K562 (cell line): Measurements from ENCODE around the gene TCF12. TPM values are rescaled to one million over a fixed set of nuclear protein-coding genes. Genes with fewer than 3 reads are reported as not detected.

Source experiments
- ATAC-seq: fragments of 200-7000 bp; cut with Tn5 transposase; 3 replicates; pipeline ENCODE4 v1.9.1; 2020; ENCODE audit warnings: moderate library complexity
- BruUV-seq: library from RNA; stranded (reverse); fragments of 400-500 nt; replicated peaks from 2 replicates; lab custom pipeline; 2021; lab: Mats Ljungman, UMichigan
- CTCF ChIA-PET: fragments of 300-600 bp; formaldehyde crosslinking; extraction: SDS; loops from one replicate; lab custom pipeline; 2021; ENCODE audit warnings: low intra/inter-chr PET ratio; lab: Yijun Ruan, JAX
- POLR2A ChIA-PET: fragments of 300-600, 350-650 bp; sonication (Branson Sonifier 250); formaldehyde crosslinking; extraction: SDS; loops from one replicate; lab custom pipeline; 2021; ENCODE audit warnings: antibody characterized with exemption, inconsistent platforms; lab: Yijun Ruan, JAX
- DNase-seq, 4 experiments: peaks; one replicate each; pipeline versions ENCODE4 v3.0.0 to v3.0.0-alpha.2; 2011 to 2018; ENCODE audit warnings: low spot score in 3 of 4, mixed read lengths in 3 of 4; ENCODE audit errors: extremely low read depth in 1 of 4
- FAIRE-seq: peaks from 2 replicates; lab custom pipeline; 2011; peaks lifted over from hg19 to GRCh38; lab: Jason Lieb, UNC
- H2AFZ ChIP-seq: 2 replicates; pipeline ENCODE4 v1.6.0; 2011; ENCODE audit warnings: low read depth, low read length, control low read depth, inconsistent platforms
- H3K27ac ChIP-seq: fragments of 200-600 bp; 3 replicates; pipeline ENCODE4 v1.8.0; 2011; ENCODE audit warnings: low read depth, mild to moderate bottlenecking, control low read depth, inconsistent platforms, low read length, moderate library complexity, mixed read lengths; ENCODE audit errors: extremely low read depth
- H3K27me3 ChIP-seq, 2 experiments: fragments of 300-600 bp in 1 of 2; 2 replicates in 1 of 2; 3 replicates in 1 of 2; pipeline versions ENCODE4 v1.6.0 to v1.8.0; 2011; ENCODE audit warnings: inconsistent platforms in 2 of 2, low read length in 2 of 2, mild to moderate bottlenecking in 1 of 2, mixed read lengths in 1 of 2, moderate library complexity in 1 of 2; ENCODE audit not compliant: control insufficient read depth in 2 of 2, insufficient read depth in 2 of 2
- H3K36me3 ChIP-seq: fragments of 300-600 bp; 3 replicates; pipeline ENCODE4 v1.8.0; 2011; ENCODE audit warnings: mild to moderate bottlenecking, low read length, inconsistent platforms; ENCODE audit not compliant: control insufficient read depth, insufficient read depth
- H3K4me1 ChIP-seq, 2 experiments: fragments of 200-600 bp in 1 of 2; replicated peaks in 1 of 2; 2 replicates in 1 of 2; 3 replicates in 1 of 2; pipeline versions ENCODE4 v1.5.1 to v1.8.0; 2011; ENCODE audit warnings: inconsistent platforms in 2 of 2, low read length in 2 of 2, mild to moderate bottlenecking in 1 of 2, mixed read lengths in 1 of 2, moderate library complexity in 1 of 2; ENCODE audit not compliant: control insufficient read depth in 2 of 2, insufficient read depth in 2 of 2
- H3K4me2 ChIP-seq: 2 replicates; pipeline ENCODE4 v1.6.1; 2011; ENCODE audit warnings: low read length, control low read depth, inconsistent platforms, mixed read lengths; ENCODE audit not compliant: insufficient read depth
- H3K4me3 ChIP-seq: fragments of 200-600 bp; sonication (generic), shearing (Covaris generic); 2 replicates; pipeline ENCODE4 v1.5.1; 2016; ENCODE audit warnings: control low read depth, inconsistent platforms
- H3K79me2 ChIP-seq: fragments of 200-600 bp; 3 replicates; pipeline ENCODE4 v1.8.0; 2011; ENCODE audit warnings: low read length, inconsistent platforms; ENCODE audit not compliant: control insufficient read depth, insufficient read depth
- H3K9ac ChIP-seq, 2 experiments: 2 replicates each; pipeline versions ENCODE4 v1.6.0 to v1.6.1; 2011; ENCODE audit warnings: low read depth in 2 of 2, low read length in 2 of 2, control low read depth in 1 of 2, inconsistent platforms in 1 of 2, mild to moderate bottlenecking in 1 of 2, mixed read lengths in 1 of 2; ENCODE audit not compliant: insufficient read depth in 1 of 2
- H3K9me1 ChIP-seq: one replicate; pipeline ENCODE4 v1.6.0; 2011; ENCODE audit warnings: inconsistent platforms, mild to moderate bottlenecking, low read length, moderate library complexity; ENCODE audit not compliant: control insufficient read depth, insufficient read depth
- H3K9me3 ChIP-seq: replicated peaks from 2 replicates; pipeline ENCODE4 v1.5.1; 2011; ENCODE audit warnings: low read depth, low read length, inconsistent platforms; ENCODE audit not compliant: control insufficient read depth, insufficient read depth
- H4K20me1 ChIP-seq: replicated peaks from 2 replicates; pipeline ENCODE4 v1.6.1; 2011; ENCODE audit warnings: low read length, inconsistent platforms, mixed read lengths; ENCODE audit not compliant: control insufficient read depth, insufficient read depth
- ADNP ChIP-seq: fragments of 200-800 bp; sonication (Bioruptor generic); IDR thresholded peaks from 2 replicates; pipeline ENCODE4 v1.6.1; 2016; ENCODE audit warnings: missing genetic modification characterization, missing compliant biosample characterization
- CSDE1 ChIP-seq, 2 experiments: fragments of 450-650 bp; IDR thresholded peaks; 2 replicates each; pipeline ENCODE4 v1.6.1; 2016; ENCODE audit warnings: mild to moderate bottlenecking in 1 of 2
- FOXJ2 ChIP-seq: fragments of 200-800 bp; sonication (Bioruptor generic); IDR thresholded peaks from 2 replicates; pipeline ENCODE4 v1.6.1; 2016; ENCODE audit warnings: missing genetic modification characterization, missing compliant biosample characterization
- HNRNPLL ChIP-seq: fragments of 200-400 bp; formaldehyde crosslinking; IDR thresholded peaks from 2 replicates; pipeline ENCODE4 v1.6.1; 2017; ENCODE audit warnings: low read length, low read depth, mild to moderate bottlenecking; ENCODE audit not compliant: poor library complexity, severe bottlenecking
- IRF2 ChIP-seq: sonication (generic); formaldehyde crosslinking; IDR thresholded peaks from 2 replicates; pipeline ENCODE4 v1.8.1; 2022; ENCODE audit warnings: mild to moderate bottlenecking, missing genetic modification reagents
- L3MBTL2 ChIP-seq: fragments of 450-650 bp; IDR thresholded peaks from 2 replicates; pipeline ENCODE4 v1.6.1; 2016; ENCODE audit warnings: mild to moderate bottlenecking, moderate library complexity
- PTBP1 ChIP-seq: fragments of 200-400 bp; formaldehyde crosslinking; IDR thresholded peaks from 2 replicates; pipeline ENCODE4 v1.6.1; 2017; ENCODE audit warnings: low read depth, low read length
- RFX1 ChIP-seq: fragments of 450-650 bp; IDR thresholded peaks from 2 replicates; pipeline ENCODE4 v1.6.1; 2016; ENCODE audit warnings: mild to moderate bottlenecking, moderate library complexity
- SMARCA5 ChIP-seq: fragments of 450-650 bp; IDR thresholded peaks from 2 replicates; pipeline ENCODE4 v1.6.1; 2016
- ZC3H11A ChIP-seq: IDR thresholded peaks from 2 replicates; pipeline ENCODE4 v1.6.1; 2012; ENCODE audit warnings: low read depth, low read length, improper control_type of control experiment
- ZNF165 ChIP-seq: fragments of 250-450 bp; sonication (Bioruptor Pico); IDR thresholded peaks from 2 replicates; pipeline ENCODE4 v1.4.0; 2020; ENCODE audit warnings: borderline replicate concordance
- ZNF174 ChIP-seq: fragments of 250-450 bp; sonication (Bioruptor Pico); IDR thresholded peaks from 2 replicates; pipeline ENCODE4 v1.4.0; 2020; ENCODE audit warnings: mild to moderate bottlenecking
- ZNF253 ChIP-seq: fragments of 250-450 bp; sonication (Bioruptor Pico); conservative IDR thresholded peaks from 2 replicates; pipeline ENCODE4 v1.6.1; 2021; ENCODE audit warnings: mild to moderate bottlenecking
- in situ Hi-C: fragments of 300-500 bp; cut with MboI; formaldehyde crosslinking; loops from 4 replicates; pipeline ENCODE4 v1.15.0; 2018; ENCODE audit warnings: inconsistent platforms, mixed read lengths
- intact Hi-C: fragments of 100-400 bp; cut with micrococcal nuclease; formaldehyde crosslinking; loops from 2 replicates; pipeline ENCODE4 v1.14.2; 2022
- polyA plus RNA-seq, 8 experiments: library from polyadenylated mRNA; depleted of rRNA in 4 of 8; stranded (reverse) in 5 of 8; unstranded in 3 of 8; fragments of >200 nt; fragmentation: Nextera tagmentation in 2 of 8; fragmentation: Illumina TruSeq in 1 of 8; extraction: Ambion mirVana in 2 of 8; extraction: Trizol in 1 of 8; gene quantifications; 2 replicates each; pipeline versions ENCODE4 v1.2.1 to v1.2.3, GENCODE V29; 2011 to 2014; ENCODE audit warnings: inconsistent platforms in 1 of 8, missing spikeins in 1 of 8
- total RNA-seq, 7 experiments: library from RNA; depleted of rRNA in 6 of 7; stranded (reverse); fragments of >200 nt in 6 of 7; fragmentation: Illumina TruSeq in 2 of 7; extraction: Trizol in 2 of 7; gene quantifications; 2 replicates each; pipeline versions ENCODE4 v1.2.1 to v1.2.3, GENCODE V29; 2011 to 2021; ENCODE audit warnings: low replicate concordance in 1 of 7
- TF ChIP-seq, protein P1 (sequence below): sonication (generic); formaldehyde crosslinking; IDR thresholded peaks from 2 replicates; pipeline ENCODE4 v1.8.0; 2022; ENCODE audit warnings: mild to moderate bottlenecking, missing genetic modification reagents
- TF ChIP-seq, protein P2 (sequence below): fragments of 200-400 bp; formaldehyde crosslinking; IDR thresholded peaks from 2 replicates; pipeline ENCODE4 v1.6.1; 2017; ENCODE audit warnings: mild to moderate bottlenecking, low read depth, low read length, moderate library complexity

Gene TCF12
- total and polyA plus RNA-seq, 9 of the 15 experiments (the other 6 are each of a cell fraction or from before 2014, with no cell fraction given) = 10.5 to 132 (median 52.9) TPM

DNA sequence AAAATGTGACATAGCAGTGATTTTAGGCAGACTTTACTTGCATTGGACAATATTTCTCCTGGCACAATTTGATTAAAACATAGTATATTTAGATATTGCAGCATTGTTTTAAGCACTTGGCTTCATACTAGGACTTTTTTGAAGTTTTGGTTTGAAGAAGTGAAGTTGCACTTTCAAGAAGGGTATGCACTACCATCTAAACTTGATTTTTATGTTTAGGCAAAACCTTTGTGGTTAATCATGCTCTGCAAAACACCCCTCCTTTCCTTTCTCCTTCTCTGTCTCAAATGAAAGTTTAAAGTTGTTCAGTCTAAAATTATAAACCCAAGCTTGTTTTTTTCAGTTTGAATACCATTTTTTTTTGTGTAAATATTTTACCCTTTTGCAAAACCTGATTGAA, 173.8 kb downstream of the TCF12 start:
- FAIRE-seq (no peak), ATAC-seq (no peak), DNase-seq (no peak)
- no peaks in the 10 kb centered on the region for H3K9me1 ChIP-seq
- peaks cover 7% of the 10 kb centered on the region for H3K79me2 ChIP-seq
- in situ Hi-C loops = no loop called here
- H3K4me3 ChIP-seq = no peak overlapping the region
- intact Hi-C loops = no loop called here
- POLR2A ChIA-PET = no interaction called here
- H3K27ac ChIP-seq = no peak overlapping the region
- no peak overlapping the region for H3K9ac ChIP-seq
- H3K9me3 ChIP-seq = no peaks in the 10 kb centered on the region
- no peak overlapping the region for H2AFZ ChIP-seq
- no TSS peak for BruUV-seq
- H3K4me2 ChIP-seq = no peak overlapping the region
- peaks cover 0 to 4% of the 10 kb centered on the region in 2 experiments; a peak in 1 of 5 replicates for H3K4me1 ChIP-seq
- CTCF ChIA-PET = no interaction called here
- H3K27me3 ChIP-seq = no peaks in the 10 kb centered on the region
- no peaks in the 10 kb centered on the region for H4K20me1 ChIP-seq
- TF ChIP-seq HNRNPLL (no peak), RFX1 (no peak), ZNF165 (CRISPR knock-in tag) (no peak), CSDE1 (IDR thresholded peaks at IDR 0.05) (no peak), ADNP (tag) (no peak), L3MBTL2 (no peak), ZC3H11A (no peak), SMARCA5 (no peak), ZNF253 (CRISPR knock-in tag) (no peak), IRF2 (no peak), ZNF174 (CRISPR knock-in tag) (no peak), FOXJ2 (tag) (no peak), PTBP1 (no peak)
- TF ChIP-seq, protein P1, sequence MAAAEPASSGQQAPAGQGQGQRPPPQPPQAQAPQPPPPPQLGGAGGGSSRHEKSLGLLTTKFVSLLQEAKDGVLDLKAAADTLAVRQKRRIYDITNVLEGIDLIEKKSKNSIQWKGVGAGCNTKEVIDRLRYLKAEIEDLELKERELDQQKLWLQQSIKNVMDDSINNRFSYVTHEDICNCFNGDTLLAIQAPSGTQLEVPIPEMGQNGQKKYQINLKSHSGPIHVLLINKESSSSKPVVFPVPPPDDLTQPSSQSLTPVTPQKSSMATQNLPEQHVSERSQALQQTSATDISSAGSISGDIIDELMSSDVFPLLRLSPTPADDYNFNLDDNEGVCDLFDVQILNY (CRISPR knock-in tag) = no peak
- TF ChIP-seq, protein P2, sequence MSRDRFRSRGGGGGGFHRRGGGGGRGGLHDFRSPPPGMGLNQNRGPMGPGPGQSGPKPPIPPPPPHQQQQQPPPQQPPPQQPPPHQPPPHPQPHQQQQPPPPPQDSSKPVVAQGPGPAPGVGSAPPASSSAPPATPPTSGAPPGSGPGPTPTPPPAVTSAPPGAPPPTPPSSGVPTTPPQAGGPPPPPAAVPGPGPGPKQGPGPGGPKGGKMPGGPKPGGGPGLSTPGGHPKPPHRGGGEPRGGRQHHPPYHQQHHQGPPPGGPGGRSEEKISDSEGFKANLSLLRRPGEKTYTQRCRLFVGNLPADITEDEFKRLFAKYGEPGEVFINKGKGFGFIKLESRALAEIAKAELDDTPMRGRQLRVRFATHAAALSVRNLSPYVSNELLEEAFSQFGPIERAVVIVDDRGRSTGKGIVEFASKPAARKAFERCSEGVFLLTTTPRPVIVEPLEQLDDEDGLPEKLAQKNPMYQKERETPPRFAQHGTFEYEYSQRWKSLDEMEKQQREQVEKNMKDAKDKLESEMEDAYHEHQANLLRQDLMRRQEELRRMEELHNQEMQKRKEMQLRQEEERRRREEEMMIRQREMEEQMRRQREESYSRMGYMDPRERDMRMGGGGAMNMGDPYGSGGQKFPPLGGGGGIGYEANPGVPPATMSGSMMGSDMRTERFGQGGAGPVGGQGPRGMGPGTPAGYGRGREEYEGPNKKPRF = no peak
- H3K36me3 ChIP-seq = peaks cover 28% of the 10 kb centered on the region
